H9 (cell line): ENCODE results near the gene KHNYN. TPM values are rescaled to one million over a fixed set of nuclear protein-coding genes. Genes with fewer than 3 reads are reported as not detected.

Source experiments
- DNase-seq: peaks from one replicate; pipeline ENCODE4 v3.0.0-alpha.2; 2017
- H2AFZ ChIP-seq: one replicate; pipeline ENCODE4 v1.6.1; 2013; ENCODE audit warnings: mild to moderate bottlenecking, low read length, control low read depth, moderate library complexity
- H2AK5ac ChIP-seq: 2 replicates; pipeline ENCODE4 v1.6.1; 2013; ENCODE audit warnings: low read length, control low read depth, mixed read lengths; ENCODE audit not compliant: insufficient read length
- H2BK120ac ChIP-seq: one replicate; pipeline ENCODE4 v1.6.1; 2013; ENCODE audit warnings: low read depth, mild to moderate bottlenecking, low read length, control low read depth, inconsistent platforms; ENCODE audit not compliant: poor library complexity, severe bottlenecking
- H2BK12ac ChIP-seq: 2 replicates; pipeline ENCODE4 v1.6.1; 2013; ENCODE audit warnings: low read length, control low read depth, mixed read lengths, low read depth; ENCODE audit not compliant: insufficient read length
- H2BK15ac ChIP-seq: 2 replicates; pipeline ENCODE4 v1.6.1; 2013; ENCODE audit warnings: low read depth, low read length, control low read depth
- H2BK20ac ChIP-seq: one replicate; pipeline ENCODE4 v1.6.1; 2013; ENCODE audit warnings: low read depth, mild to moderate bottlenecking, low read length, control low read depth, inconsistent platforms; ENCODE audit not compliant: poor library complexity, severe bottlenecking
- H2BK5ac ChIP-seq: 2 replicates; pipeline ENCODE4 v1.6.1; 2013; ENCODE audit warnings: low read length, control low read depth, mixed read lengths; ENCODE audit not compliant: insufficient read length
- H3K14ac ChIP-seq: 2 replicates; pipeline ENCODE4 v1.6.1; 2013; ENCODE audit warnings: low read length, control low read depth; ENCODE audit not compliant: insufficient read depth
- H3K18ac ChIP-seq: 2 replicates; pipeline ENCODE4 v1.6.1; 2013; ENCODE audit warnings: low read depth, mild to moderate bottlenecking, mixed read lengths, low read length, control low read depth; ENCODE audit not compliant: insufficient read length
- H3K23ac ChIP-seq: 2 replicates; pipeline ENCODE4 v1.6.1; 2013; ENCODE audit warnings: low read length, control low read depth, mixed read lengths, low read depth; ENCODE audit not compliant: insufficient read length
- H3K23me2 ChIP-seq: 2 replicates; pipeline ENCODE4 v1.6.1; 2013; ENCODE audit warnings: low read depth, mild to moderate bottlenecking, mixed read lengths, low read length, control low read depth; ENCODE audit not compliant: insufficient read length, poor library complexity, severe bottlenecking
- H3K27ac ChIP-seq: 2 replicates; pipeline ENCODE4 v1.5.1; 2013; ENCODE audit warnings: low read length, control low read depth, mixed read lengths, low read depth; ENCODE audit not compliant: insufficient read length
- H3K27me3 ChIP-seq: 2 replicates; pipeline ENCODE4 v1.6.1; 2013; ENCODE audit warnings: low read length, control low read depth, inconsistent platforms; ENCODE audit not compliant: insufficient read depth
- H3K4ac ChIP-seq: 2 replicates; pipeline ENCODE4 v1.6.1; 2013; ENCODE audit warnings: low read depth, mild to moderate bottlenecking, control low read depth, inconsistent platforms, low read length, moderate library complexity
- H3K4me1 ChIP-seq: 2 replicates; pipeline ENCODE4 v1.6.1; 2013; ENCODE audit warnings: low read length, control low read depth, inconsistent platforms; ENCODE audit not compliant: insufficient read depth
- H3K4me2 ChIP-seq: 2 replicates; pipeline ENCODE4 v1.6.1; 2013; ENCODE audit warnings: low read length, control low read depth, mixed read lengths; ENCODE audit not compliant: insufficient read length, insufficient read depth
- H3K56ac ChIP-seq: 2 replicates; pipeline ENCODE4 v1.6.1; 2013; ENCODE audit warnings: low read depth, mild to moderate bottlenecking, mixed read lengths, low read length, control low read depth; ENCODE audit not compliant: insufficient read length
- H3K79me1 ChIP-seq: 2 replicates; pipeline ENCODE4 v1.6.1; 2013; ENCODE audit warnings: low read depth, mild to moderate bottlenecking, moderate library complexity, low read length, control low read depth, inconsistent platforms; ENCODE audit not compliant: insufficient read depth, poor library complexity, severe bottlenecking
- H3K79me2 ChIP-seq: 2 replicates; pipeline ENCODE4 v1.6.1; 2013; ENCODE audit warnings: low read length, control low read depth, inconsistent platforms; ENCODE audit not compliant: insufficient read depth
- H3K9ac ChIP-seq: 2 replicates; pipeline ENCODE4 v1.6.1; 2013; ENCODE audit warnings: low read length, control low read depth, mixed read lengths; ENCODE audit not compliant: insufficient read length; ENCODE audit errors: extremely low read depth
- H3K9me3 ChIP-seq: one replicate; pipeline ENCODE4 v1.6.1; 2013; ENCODE audit warnings: low read depth, low read length, inconsistent platforms; ENCODE audit not compliant: control insufficient read depth
- H3T11ph ChIP-seq: one replicate; pipeline ENCODE4 v1.6.1; 2013; ENCODE audit warnings: mild to moderate bottlenecking, low read length, control low read depth, inconsistent platforms
- H4K20me1 ChIP-seq: one replicate; pipeline ENCODE4 v1.6.1; 2013; ENCODE audit not compliant: control insufficient read depth, insufficient read length, insufficient read depth
- H4K5ac ChIP-seq: 2 replicates; pipeline ENCODE4 v1.6.1; 2013; ENCODE audit warnings: low read depth, mild to moderate bottlenecking, mixed read lengths, low read length, control low read depth; ENCODE audit not compliant: insufficient read length
- H4K8ac ChIP-seq: replicated peaks from 2 replicates; pipeline ENCODE4 v1.6.1; 2013; ENCODE audit warnings: low read length, control low read depth, mixed read lengths, low read depth; ENCODE audit not compliant: insufficient read length
- H4K91ac ChIP-seq: 2 replicates; pipeline ENCODE4 v1.6.1; 2013; ENCODE audit warnings: low read depth, mild to moderate bottlenecking, moderate library complexity, mixed read lengths, low read length, control low read depth; ENCODE audit not compliant: insufficient read length
- H3K27ac Mint-ChIP-seq, 3 experiments: 2 replicates in 2 of 3; 3 replicates in 1 of 3; pipeline ENCODE4 v1.8.0; 2020 to 2021; ENCODE audit warnings: mixed read lengths in 3 of 3, mild to moderate bottlenecking in 1 of 3, moderate library complexity in 1 of 3
- H3K27me3 Mint-ChIP-seq: 2 replicates; pipeline ENCODE4 v1.8.0; 2021; ENCODE audit warnings: low read depth, mild to moderate bottlenecking, moderate library complexity, mixed read lengths
- H3K36me3 Mint-ChIP-seq, 3 experiments: 2 replicates in 2 of 3; 3 replicates in 1 of 3; pipeline ENCODE4 v1.8.0; 2020 to 2021; ENCODE audit warnings: low read depth in 3 of 3, mixed read lengths in 3 of 3; ENCODE audit not compliant: insufficient read depth in 1 of 3
- H3K4me1 Mint-ChIP-seq, 2 experiments: 2 replicates each; pipeline ENCODE4 v1.8.0; 2020; ENCODE audit warnings: mixed read lengths in 2 of 2
- H3K4me3 Mint-ChIP-seq, 2 experiments: 2 replicates in 1 of 2; 3 replicates in 1 of 2; pipeline ENCODE4 v1.8.0; 2020 to 2021; ENCODE audit warnings: mild to moderate bottlenecking in 2 of 2, mixed read lengths in 2 of 2, moderate library complexity in 1 of 2
- H3K9me3 Mint-ChIP-seq, 2 experiments: 2 replicates in 1 of 2; 3 replicates in 1 of 2; pipeline ENCODE4 v1.8.0; 2020; ENCODE audit warnings: mild to moderate bottlenecking in 2 of 2, mixed read lengths in 2 of 2, moderate library complexity in 1 of 2
- WGBS: extraction: QIAGEN DNeasy Blood & Tissue Kit; methylation state at CpG from one replicate; pipeline ENCODE4 v1.1.7; 2013; ENCODE audit warnings: missing lambda C conversion rate, low lambda C conversion rate, mixed read lengths; ENCODE audit not compliant: insufficient read length; ENCODE audit errors: extremely low coverage; 5-methylcytosine and 5-hydroxymethylcytosine counted together
- total RNA-seq: library from RNA; stranded (reverse); gene quantifications from 2 replicates; pipeline ENCODE4 v1.2.1, GENCODE V29; 2021
- TF ChIP-seq, protein P1 (sequence below): fragments of 200-600 bp; sonication (generic); conservative IDR thresholded peaks from 3 replicates; pipeline ENCODE4 v1.8.0; 2021; ENCODE audit warnings: antibody characterized with exemption, mild to moderate bottlenecking

Gene KHNYN
- total RNA-seq, 1 experiment from 2014 or later, result 30.0 TPM

DNA sequence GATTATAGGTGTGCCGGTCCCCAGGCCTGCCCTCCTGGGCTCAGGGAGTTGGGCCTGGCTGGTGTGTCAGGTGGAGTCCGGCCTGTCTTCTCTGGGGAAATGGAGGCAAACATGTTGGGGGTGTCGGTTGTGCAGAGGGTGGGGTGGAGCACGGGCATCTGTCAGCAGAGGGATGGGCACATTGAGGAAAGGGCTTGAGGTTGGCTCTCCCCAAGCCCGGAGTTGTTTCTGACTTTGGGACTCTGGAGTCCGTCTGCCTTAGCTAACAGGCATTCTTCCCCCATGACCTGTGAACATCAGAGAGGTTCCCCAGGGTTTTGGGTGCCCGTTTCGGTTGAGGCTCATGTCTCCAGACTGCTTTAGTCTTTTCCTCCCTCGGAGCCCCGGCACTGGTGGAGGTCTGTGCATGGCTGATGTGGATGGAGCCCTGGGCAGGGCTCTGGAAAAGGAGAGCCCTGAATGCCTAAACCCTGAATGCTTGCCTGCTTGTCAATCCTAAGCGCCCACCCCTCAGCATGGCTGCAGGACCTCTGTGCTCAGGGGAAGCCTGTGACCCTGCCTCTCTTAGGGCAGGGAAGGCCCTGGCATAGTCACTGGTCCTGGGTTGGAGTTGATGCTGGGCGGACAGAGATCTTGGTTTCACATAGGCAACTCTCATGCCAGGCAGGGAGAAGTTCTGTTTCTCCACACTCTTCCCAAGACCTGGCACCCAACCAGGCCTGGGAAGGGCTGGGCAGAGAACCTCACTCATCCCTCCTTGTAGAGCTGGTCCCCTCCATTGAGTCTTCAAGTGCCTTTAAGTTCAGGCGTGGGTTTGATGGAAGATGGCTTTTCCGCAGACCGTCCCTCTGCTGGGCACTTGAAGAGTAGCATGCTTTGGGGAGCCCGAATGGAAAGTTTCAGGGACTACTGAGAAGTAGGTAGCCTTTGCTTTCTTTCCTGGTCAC is 18.0 kb upstream of the KHNYN start:
- Histone ChIP-seq H2BK12ac (no peak overlapping the region), H3K23ac (no peak overlapping the region), H3K4me2 (no peak overlapping the region), H3K14ac (no peak overlapping the region), H3K9ac (no peak overlapping the region), H2BK5ac (no peak overlapping the region), H3T11ph (no peak overlapping the region), H3K4ac (no peak overlapping the region), H2AK5ac (no peak overlapping the region), H2AFZ (no peak overlapping the region), H4K20me1 (no peaks in the 10 kb centered on the region), H2BK20ac (no peak overlapping the region), H3K4me1 (no peaks in the 10 kb centered on the region), H3K79me2 (no peaks in the 10 kb centered on the region), H3K18ac (no peak overlapping the region), H2BK120ac (no peak overlapping the region), H3K27ac (no peak overlapping the region), H2BK15ac (no peak overlapping the region), H4K5ac (no peak overlapping the region), H3K23me2 (no peaks in the 10 kb centered on the region), H4K91ac (no peak overlapping the region), H3K27me3 (no peaks in the 10 kb centered on the region), H4K8ac (no peak overlapping the region), H3K9me3 (no peaks in the 10 kb centered on the region), H3K79me1 (no peaks in the 10 kb centered on the region), H3K56ac (no peak overlapping the region)
- TF ChIP-seq, protein P1, sequence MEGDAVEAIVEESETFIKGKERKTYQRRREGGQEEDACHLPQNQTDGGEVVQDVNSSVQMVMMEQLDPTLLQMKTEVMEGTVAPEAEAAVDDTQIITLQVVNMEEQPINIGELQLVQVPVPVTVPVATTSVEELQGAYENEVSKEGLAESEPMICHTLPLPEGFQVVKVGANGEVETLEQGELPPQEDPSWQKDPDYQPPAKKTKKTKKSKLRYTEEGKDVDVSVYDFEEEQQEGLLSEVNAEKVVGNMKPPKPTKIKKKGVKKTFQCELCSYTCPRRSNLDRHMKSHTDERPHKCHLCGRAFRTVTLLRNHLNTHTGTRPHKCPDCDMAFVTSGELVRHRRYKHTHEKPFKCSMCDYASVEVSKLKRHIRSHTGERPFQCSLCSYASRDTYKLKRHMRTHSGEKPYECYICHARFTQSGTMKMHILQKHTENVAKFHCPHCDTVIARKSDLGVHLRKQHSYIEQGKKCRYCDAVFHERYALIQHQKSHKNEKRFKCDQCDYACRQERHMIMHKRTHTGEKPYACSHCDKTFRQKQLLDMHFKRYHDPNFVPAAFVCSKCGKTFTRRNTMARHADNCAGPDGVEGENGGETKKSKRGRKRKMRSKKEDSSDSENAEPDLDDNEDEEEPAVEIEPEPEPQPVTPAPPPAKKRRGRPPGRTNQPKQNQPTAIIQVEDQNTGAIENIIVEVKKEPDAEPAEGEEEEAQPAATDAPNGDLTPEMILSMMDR, result peak; percentile 77
- Mint-ChIP-seq H3K4me3 (no peak overlapping the region), H3K27ac (peak overlapping the region in 1 of 3 experiments; percentile 83; a peak in 1 of 7 replicates), H3K4me1 (peaks cover 0 to 2% of the 10 kb centered on the region in 2 experiments; a peak in 1 of 4 replicates), H3K9me3 (no peaks in the 10 kb centered on the region), H3K27me3 (no peaks in the 10 kb centered on the region), H3K36me3 (peaks cover 14 to 37% (median 27%) of the 10 kb centered on the region in 3 experiments; a peak in 6 of 7 replicates)
- WGBS, result no CpG with 5 or more reads among the region's 16 CpGs
- peak; percentile 59 for DNase-seq
